GM18951 (cell line): Measurements from ENCODE around the gene DEUP1.
"Not testable (repeated sequence)": the region's sequence is repeated elsewhere in the genome, so short reads cannot be mapped to it uniquely, and the experiment has no call there.

Source experiments
- POLR2A ChIP-seq: IDR thresholded peaks from 4 replicates; pipeline ENCODE4 v1.6.1; 2011; ENCODE audit warnings: mild to moderate bottlenecking; ENCODE audit not compliant: insufficient read length, insufficient read depth; ENCODE audit errors: extremely low read depth
- in situ Hi-C: fragments of 300-500 bp; cut with MboI; formaldehyde crosslinking; loops from one replicate; pipeline ENCODE4 v1.12.0; 2022; ENCODE audit warnings: low sequenced_read_pairs, mixed read lengths, inconsistent platforms; ENCODE audit not compliant: unreplicated experiment

Gene DEUP1

DNA sequence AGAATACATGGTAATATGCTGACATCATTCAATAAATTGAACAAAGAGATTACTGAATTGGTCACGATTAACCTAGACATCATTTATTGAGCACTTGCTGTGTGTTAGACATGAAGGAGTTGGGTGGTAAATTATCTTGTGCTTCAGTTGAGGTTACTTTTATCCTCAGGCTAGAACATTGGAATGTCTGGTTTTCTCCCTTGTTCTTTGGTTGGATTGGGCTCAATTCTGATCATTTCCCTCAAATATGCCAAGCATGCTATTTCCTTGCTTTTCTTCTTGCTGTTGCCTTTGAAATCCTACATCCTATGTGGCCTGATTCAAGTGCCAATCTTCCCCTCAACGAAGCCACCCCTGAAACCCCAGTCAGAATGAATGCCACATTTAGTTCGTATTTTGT lies 65.8 kb downstream of the DEUP1 start:
- in situ Hi-C loops: no loop called here
- TF ChIP-seq POLR2A: no peak

DNA sequence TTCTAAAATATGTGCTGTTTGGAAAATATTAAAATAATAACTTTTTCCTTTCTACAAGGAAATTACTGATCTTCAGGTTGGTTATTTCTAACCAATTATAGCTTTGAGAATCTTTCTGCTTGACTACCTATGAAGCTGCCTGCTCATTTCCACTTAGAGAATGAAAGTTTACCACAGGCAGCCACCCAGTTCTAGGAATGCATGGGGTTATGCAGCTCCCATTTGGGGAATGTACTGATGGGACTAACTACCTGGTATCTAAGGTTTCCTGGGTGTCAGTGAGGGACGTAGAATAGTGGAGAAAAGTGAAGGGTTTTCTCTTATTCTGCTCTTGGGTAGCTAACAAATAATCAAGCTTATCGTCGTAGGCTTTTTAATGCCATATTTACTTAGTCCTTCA lies 73.4 kb downstream of the DEUP1 start:
- in situ Hi-C loops: no loop called here
- TF ChIP-seq POLR2A: no peak

DNA sequence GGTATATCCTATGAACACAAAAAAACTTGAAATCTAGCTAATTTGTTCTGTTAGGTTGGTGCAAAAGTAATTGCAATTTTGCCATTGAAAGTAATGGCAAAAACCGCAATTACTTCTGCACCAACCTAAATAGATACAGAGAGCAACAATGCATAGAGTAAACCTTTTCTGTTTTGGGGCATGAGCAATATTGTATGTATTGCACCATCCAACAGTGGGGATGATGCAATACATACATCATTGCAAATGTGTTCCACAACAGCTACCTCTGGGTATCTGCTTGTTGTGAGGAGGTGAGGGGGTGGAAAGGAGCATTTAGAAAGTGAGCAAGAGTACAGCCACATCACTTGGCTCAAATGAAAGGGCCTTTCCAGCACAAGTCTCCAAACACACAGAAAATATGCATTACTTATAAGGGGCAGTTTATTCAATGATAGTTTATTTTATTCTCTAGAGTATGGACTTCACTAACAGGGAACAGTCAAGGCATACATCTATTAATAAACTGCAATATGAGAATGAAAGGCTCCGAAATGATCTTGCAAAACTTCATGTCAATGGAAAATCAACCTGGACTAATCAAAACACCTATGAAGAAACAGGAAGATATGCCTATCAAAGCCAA lies 77.3 kb downstream of the DEUP1 start:
- in situ Hi-C loops: no loop called here
- no peak for TF ChIP-seq POLR2A

DNA sequence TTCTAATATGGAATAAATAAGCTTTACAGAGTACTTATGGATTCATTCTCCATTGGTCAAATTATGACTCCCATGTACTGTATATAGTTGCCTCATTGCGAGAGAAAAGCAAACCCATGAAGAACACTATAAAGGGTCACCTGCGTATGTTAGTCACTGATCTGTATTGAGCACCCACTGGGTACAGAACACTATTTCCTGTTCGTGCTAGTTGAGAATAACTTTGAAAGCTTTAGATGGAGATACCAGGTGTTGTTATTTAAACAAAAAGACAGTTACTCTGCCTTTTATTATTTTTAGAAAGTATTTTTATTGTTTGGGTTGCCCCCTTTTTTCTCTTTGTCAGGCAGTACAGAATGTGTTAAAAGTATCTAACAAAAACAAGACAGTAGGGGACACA lies 79.9 kb downstream of the DEUP1 start:
- in situ Hi-C loops: no loop called here
- no peak for TF ChIP-seq POLR2A

DNA sequence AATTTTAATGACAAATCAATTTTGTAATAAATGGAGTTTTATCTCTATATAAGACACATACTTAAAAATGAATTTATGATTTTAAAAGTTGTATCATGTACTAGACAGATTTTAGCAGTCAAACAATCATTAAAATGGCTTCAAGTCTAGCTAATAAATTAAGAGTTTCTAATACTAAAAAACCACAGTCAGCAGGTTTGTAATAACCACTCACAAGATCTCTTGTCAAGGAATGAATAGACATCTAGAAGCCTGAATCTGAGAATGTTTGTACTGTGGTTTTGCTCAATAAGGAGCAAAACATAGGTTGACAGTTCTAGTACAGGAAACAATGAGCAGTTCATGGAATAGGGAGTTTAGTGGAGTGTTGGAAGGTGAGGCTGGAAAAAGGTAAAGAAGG lies 81.2 kb downstream of the DEUP1 start:
- in situ Hi-C loops: no loop called here
- TF ChIP-seq POLR2A: no peak

DNA sequence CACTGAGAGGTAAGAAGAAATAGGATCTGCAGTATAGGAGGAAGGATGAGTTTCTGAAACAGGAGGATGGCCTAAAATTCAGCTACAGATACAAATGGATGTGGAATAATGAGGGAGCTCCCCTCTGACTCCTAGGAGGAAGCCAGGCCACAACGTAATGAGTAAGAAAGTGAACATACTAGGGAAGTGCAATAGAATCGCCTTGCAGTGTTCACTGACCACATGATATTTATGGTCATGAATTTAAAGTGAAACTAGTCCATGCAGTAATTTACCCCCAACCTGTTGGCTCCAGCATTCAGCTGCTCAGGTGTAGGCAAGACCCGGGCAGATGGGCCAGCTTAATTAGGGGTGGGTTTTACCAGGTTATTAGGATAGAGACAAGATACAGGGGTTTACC lies 101.7 kb downstream of the DEUP1 start:
- in situ Hi-C loops: no loop called here
- no peak for TF ChIP-seq POLR2A

DNA sequence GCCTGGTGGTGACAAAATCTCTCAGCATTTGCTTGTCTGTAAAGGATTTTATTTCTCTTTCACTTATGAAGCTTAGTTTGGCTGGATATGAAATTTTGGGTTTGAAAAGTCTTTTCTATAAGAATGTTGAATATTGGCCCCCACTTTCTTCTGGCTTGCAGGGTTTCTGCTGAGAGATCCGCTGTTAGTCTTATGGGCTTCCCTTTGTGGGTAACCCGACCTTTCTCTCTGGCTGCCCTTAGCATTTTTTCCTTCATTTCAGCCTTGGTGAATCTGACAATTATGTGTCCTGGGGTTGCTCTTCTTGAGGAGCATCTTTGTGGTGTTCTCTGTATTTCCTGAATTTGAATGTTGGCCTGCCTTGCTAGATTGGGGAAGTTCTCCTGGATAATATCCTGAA lies 112.7 kb downstream of the DEUP1 start:
- in situ Hi-C loops: not testable (repeated sequence)

DNA sequence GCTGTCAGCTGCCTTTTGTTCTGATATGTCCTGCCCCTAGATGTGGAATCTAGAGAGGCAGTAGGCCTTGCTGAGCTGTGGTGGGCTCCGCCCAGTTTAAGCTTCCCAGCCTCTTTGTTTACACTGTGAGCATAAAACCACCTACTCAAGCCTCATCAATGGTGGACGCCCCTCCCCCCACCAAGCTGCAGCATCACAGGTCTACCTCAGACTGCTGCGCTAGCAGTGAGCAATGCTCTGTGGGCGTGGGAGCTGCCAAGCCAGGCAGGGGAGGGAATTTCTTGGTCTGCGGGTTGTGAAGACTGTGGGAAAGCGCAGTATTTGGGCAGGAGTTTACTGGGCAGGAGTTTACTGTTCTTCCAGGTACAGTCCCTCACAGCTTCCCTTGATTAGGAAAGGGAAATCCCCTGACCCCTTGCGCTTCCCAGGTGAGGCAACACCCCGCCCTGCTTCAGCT lies 114.1 kb downstream of the DEUP1 start:
- TF ChIP-seq POLR2A: no peak
- in situ Hi-C loops: no loop called here

DNA sequence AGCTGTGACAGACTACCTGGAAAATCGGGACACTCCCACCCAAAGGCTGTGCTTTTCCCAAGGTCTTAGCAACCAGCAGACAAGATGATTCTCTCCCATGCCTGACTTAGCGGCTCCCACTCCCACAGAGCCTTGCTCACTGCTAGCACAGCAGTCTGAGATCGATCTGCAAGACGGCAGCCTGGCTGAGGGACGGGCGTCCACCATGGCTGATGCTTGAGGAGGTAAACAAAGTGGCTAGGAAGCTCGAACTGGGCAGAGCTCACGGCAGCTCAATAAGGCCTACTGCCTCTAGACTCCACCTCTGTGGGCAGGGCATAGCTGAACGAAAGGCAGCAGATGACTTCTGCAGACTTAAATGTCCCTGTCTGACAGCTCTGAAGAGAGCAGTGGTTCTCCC lies 127.7 kb downstream of the DEUP1 start:
- TF ChIP-seq POLR2A: no peak
- in situ Hi-C loops: no loop called here

DNA sequence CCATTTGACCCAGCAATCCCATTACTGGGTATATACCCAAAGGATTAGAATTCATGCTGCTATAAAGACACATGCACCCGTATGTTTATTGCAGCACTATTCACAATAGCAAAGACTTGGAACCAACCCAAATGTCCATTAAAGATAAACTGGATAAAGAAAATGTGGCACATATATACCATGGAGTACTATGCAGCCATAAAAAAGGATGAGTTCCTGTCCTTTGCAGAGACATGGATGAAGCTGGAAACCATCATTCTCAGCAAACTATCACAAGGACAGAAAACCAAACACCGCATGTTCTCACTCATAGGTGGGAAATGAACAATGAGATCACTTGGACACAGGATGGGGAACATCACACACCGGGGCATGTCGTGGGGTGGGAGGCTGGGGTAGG lies 133.1 kb downstream of the DEUP1 start:
- in situ Hi-C loops: not testable (repeated sequence)

DNA sequence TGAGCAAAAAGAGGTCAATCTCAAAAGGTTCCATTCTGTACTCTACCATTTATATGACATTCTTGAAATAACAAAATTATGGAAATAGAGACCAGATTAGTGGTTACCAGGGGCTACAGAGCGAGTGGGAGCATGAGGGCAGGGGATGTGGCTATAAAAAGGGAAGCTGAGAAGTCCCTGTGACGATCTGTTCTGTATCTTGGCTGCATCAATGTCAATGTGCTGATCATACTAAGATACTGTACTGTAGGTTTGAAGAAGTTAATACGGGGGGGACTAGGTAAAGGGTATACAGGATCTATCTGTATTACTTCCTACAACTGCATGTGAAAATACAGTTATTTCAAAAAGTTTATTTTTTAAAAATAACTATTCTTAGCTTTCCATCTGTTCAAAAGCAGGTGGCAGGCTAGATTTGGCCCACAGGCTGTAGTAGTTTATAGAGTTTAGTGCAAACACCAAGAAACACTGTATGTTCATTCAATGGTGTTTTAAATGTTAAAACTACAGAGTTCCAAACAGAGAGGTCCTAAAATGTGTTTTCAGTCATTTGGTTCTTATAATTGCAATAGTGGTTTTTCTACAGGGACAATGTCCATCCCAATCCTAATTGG lies 134.5 kb downstream of the DEUP1 start:
- TF ChIP-seq POLR2A: no peak
- in situ Hi-C loops: no loop called here

DNA sequence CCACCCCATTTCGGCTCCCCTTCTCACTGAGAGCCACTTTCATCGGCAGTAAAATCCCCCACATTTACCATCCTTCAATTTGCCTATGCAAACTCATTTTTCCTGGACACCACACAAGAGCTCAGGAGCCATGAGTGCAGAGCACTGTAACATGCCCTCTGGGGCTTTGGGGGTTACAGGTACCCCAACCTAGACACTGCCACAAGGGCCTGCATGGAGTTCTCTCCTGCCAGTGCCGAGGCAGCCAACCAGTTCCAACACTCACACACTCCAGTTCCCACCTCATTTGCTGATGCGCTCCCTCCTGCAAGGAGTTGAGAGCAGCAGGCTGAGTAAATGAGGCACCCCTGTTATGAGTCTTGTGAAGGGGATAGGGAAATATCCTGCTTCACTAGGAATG lies 136.5 kb downstream of the DEUP1 start:
- in situ Hi-C loops: no loop called here
- TF ChIP-seq POLR2A: no peak

DNA sequence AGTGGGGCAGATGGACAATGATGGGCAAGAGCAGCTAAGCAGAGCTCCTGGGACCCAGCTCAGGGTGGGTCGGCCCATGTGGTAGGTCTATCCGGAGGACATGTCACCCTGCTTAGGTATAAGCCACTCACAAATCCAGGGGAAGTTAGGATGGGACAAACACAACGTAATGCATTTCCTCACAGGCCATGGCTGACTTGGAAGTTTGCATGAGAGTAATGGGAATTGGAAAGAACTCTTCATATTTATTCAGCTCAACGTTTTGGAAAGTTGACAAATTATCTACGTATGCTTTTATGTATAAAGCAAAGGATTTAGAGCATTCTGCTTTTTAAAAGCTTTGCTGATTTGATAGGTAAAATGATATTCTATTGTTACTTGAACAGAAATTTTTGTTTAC lies 137.7 kb downstream of the DEUP1 start:
- TF ChIP-seq POLR2A: no peak
- in situ Hi-C loops: no loop called here

DNA sequence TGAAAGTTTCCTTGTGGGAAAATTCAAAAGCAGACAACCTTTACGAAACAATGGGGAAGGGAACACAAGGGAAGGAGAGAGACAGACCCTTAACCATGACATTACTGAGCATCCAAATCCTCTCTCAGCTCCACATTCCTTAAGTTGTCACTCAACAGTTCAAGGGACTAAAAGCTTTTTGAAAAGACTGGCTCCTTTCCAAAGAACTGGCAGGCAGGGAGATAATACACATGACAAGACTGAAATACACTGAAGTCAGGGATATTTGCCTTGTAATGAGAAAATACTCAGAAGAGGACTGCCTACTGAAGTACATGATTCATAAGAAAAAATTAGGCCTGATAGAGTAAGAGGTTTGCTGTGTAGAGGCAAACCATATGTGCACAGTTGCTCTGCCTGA lies 143.6 kb downstream of the DEUP1 start:
- in situ Hi-C loops: no loop called here
- TF ChIP-seq POLR2A: no peak

DNA sequence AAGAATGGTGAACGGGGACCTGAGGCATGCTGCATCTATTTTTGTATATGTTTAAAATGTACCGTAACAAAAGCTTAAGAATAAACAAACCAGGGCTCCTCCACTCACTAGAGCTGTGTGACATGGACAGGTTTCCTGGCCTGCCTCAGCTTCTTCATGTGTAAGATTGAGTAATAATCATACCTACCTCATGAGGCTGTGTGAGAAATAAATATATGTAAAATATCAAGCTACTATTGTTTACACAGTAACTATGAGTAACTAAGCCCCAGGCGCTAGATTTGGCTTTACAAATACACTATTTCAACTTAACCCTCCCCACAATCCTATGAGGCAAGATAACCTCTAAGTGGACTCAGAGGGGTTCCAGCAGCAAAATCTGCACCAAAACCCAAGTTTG lies 146.3 kb downstream of the DEUP1 start:
- in situ Hi-C loops: no loop called here
- no peak for TF ChIP-seq POLR2A
